Thoracic aorta (tissue), 2 donors: ENCODE measurements around the gene DTWD2. TPM values are rescaled to one million over a fixed set of nuclear protein-coding genes. Genes with fewer than 3 reads are reported as not detected.

Experiments
- ATAC-seq: fragments of 150-250 bp; one replicate; pipeline ENCODE4 v1.8.0; 2017; ENCODE audit warnings: low read depth; ENCODE audit not compliant: insufficient number of reproducible peaks, low FRiP score
- DNase-seq: peaks from one replicate; pipeline ENCODE4 v3.0.0-alpha.2; 2020; ENCODE audit warnings: low spot score
- H3K27ac ChIP-seq, 2 donors: fragments of 200-600 bp; sonication (generic); 1 replicate in 1 of 2; 2 replicates in 1 of 2; pipeline ENCODE4 v1.5.1; 2016; ENCODE audit warnings: mild to moderate bottlenecking in 2 of 2, moderate library complexity in 2 of 2
- H3K27me3 ChIP-seq: fragments of 200-600 bp; sonication (generic); replicated peaks from 2 replicates; pipeline ENCODE4 v1.6.0; 2016; ENCODE audit warnings: mild to moderate bottlenecking; ENCODE audit not compliant: insufficient read depth
- H3K36me3 ChIP-seq: fragments of 200-600 bp; sonication (generic); one replicate; pipeline ENCODE4 v1.5.1; 2016
- H3K4me1 ChIP-seq, 2 donors: fragments of 200-600 bp; sonication (generic); 1 replicate in 1 of 2; 2 replicates in 1 of 2; pipeline versions ENCODE4 v1.5.1 to v1.6.0; 2016; ENCODE audit warnings: low read depth in 2 of 2, mild to moderate bottlenecking in 1 of 2; ENCODE audit not compliant: control insufficient read depth in 1 of 2
- H3K4me3 ChIP-seq: fragments of 200-600 bp; sonication (generic); 2 replicates; pipeline ENCODE4 v1.5.1; 2016; ENCODE audit warnings: mild to moderate bottlenecking
- H3K9me3 ChIP-seq: fragments of 200-600 bp; sonication (generic); 2 replicates; pipeline ENCODE4 v1.5.1; 2016
- total RNA-seq, 2 donors: library from RNA; depleted of rRNA; stranded (reverse); fragments of >200 nt; gene quantifications; one replicate each; pipeline versions ENCODE4 v1.1.0 to v1.2.3, GENCODE V29; 2016
- TF ChIP-seq, protein P1 (sequence below): fragments of 200-600 bp; sonication (generic); IDR thresholded peaks from one replicate; pipeline ENCODE4 v1.5.1; 2019; ENCODE audit warnings: antibody characterized with exemption

DTWD2 gene
- 1 to 10 TPM; 5.0 to 8.7 TPM for total RNA-seq

DNA sequence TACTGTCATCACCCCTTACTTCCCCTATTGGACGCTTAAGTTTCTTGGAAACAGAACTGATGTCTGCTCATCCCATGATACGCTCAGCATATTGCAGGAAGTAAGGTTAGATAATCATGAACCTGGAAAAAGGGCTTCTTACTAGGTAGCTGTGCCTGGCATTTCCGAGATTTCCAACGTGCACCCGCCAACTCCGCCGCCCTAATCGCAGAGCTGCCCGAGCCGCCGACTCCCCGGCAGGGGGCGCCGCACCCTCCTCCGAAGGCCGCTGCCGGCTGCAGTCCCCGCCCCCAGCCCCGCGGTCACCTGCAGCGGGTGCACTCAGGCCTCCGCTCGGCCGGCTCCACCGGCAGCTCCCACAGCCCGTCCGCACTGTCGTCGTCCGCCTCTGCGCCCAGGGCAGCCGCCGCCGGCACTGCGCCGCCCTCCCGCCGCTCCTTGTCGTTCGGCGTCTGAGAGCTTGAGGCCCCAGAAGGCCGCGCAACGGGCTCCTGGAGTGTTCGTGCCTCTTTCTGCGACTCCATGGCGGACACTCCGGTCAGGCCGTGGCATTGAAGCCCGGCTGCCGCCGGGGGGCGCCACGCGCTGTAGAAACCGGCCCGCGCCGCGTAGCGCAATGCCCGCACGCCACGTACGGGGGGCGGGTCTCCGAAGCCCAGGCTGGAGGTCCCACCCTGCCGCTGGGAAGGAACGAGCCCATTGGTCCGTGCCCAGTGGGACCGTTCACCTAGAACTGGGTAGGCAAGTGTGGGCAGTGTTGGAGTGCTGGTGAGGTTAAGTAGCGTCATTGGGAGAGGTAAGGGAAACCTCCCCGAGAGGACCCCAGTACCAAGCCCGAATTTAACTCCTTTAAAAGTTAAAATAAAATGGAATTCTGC, at the start of gene DTWD2:
TSS of gene DTWD2 (minus strand) at position 560 of the 878 bp plus-strand sequence. CDS start at position 524, 36 bp downstream.
- ATAC-seq (peak; percentile 98), DNase-seq (peak; percentile 55)
- Histone ChIP-seq H3K36me3 (no peaks in the 10 kb centered on the region), H3K4me3 (peak within 1 kb of the TSS; percentile 96), H3K4me1 (peaks cover 5 to 14% of the 10 kb centered on the region in 2 donors), H3K27ac (peak within 1 kb of the TSS; percentile 85 to 90), H3K9me3 (no peaks in the 10 kb centered on the region), H3K27me3 (no peaks in the 10 kb centered on the region)
- TF ChIP-seq, protein P1, sequence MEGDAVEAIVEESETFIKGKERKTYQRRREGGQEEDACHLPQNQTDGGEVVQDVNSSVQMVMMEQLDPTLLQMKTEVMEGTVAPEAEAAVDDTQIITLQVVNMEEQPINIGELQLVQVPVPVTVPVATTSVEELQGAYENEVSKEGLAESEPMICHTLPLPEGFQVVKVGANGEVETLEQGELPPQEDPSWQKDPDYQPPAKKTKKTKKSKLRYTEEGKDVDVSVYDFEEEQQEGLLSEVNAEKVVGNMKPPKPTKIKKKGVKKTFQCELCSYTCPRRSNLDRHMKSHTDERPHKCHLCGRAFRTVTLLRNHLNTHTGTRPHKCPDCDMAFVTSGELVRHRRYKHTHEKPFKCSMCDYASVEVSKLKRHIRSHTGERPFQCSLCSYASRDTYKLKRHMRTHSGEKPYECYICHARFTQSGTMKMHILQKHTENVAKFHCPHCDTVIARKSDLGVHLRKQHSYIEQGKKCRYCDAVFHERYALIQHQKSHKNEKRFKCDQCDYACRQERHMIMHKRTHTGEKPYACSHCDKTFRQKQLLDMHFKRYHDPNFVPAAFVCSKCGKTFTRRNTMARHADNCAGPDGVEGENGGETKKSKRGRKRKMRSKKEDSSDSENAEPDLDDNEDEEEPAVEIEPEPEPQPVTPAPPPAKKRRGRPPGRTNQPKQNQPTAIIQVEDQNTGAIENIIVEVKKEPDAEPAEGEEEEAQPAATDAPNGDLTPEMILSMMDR = peak; percentile 85

- TF ChIP-seq, protein P1 = no peak
- H3K27me3 ChIP-seq = no peaks in the 10 kb centered on the region
- no peaks in the 10 kb centered on the region for H3K36me3 ChIP-seq
- H3K4me3 ChIP-seq = no peak overlapping the region
- H3K9me3 ChIP-seq = no peaks in the 10 kb centered on the region
- no peaks in the 10 kb centered on the region for H3K4me1 ChIP-seq
- no peak overlapping the region for H3K27ac ChIP-seq
- ATAC-seq = no peak
- DNase-seq = no peak
Observed at GRCh38 chr5:119037496-119038215, 49.3 kb upstream of the DTWD2 start.

- Histone ChIP-seq H3K9me3 (no peaks in the 10 kb centered on the region), H3K36me3 (no peaks in the 10 kb centered on the region), H3K27me3 (no peaks in the 10 kb centered on the region), H3K4me3 (no peak overlapping the region), H3K27ac (no peak overlapping the region), H3K4me1 (no peaks in the 10 kb centered on the region)
- no peak for ATAC-seq
- DNase-seq = no peak
- TF ChIP-seq, protein P1 = no peak
Observed at GRCh38 chr5:119036101-119036762, 47.9 kb upstream of the DTWD2 start.

DNA sequence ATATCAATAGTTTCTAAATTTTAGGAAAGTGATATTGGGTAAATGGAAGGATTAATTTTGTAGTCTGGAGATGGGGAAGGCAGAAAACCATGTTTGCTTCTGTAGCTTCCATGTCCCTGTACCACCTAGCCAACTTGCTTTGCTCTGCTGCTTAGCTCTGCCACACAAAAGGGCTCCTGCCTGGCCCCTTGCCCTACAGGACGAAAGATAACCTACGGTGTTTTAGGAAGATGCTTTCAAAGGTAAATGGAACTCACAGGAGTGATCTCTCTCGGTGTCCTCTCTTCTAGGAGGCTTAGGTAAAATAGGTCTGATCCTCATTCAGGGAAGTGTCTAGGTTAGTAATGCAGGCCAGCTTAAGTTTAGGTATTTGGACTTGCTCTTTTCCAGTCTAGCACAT, 44.8 kb upstream of the DTWD2 start:
- no peak for ATAC-seq
- Histone ChIP-seq H3K27ac (no peak overlapping the region), H3K4me1 (no peaks in the 10 kb centered on the region), H3K4me3 (no peak overlapping the region), H3K27me3 (no peaks in the 10 kb centered on the region), H3K36me3 (no peaks in the 10 kb centered on the region), H3K9me3 (no peaks in the 10 kb centered on the region)
- TF ChIP-seq, protein P1 = no peak
- no peak for DNase-seq

DNA sequence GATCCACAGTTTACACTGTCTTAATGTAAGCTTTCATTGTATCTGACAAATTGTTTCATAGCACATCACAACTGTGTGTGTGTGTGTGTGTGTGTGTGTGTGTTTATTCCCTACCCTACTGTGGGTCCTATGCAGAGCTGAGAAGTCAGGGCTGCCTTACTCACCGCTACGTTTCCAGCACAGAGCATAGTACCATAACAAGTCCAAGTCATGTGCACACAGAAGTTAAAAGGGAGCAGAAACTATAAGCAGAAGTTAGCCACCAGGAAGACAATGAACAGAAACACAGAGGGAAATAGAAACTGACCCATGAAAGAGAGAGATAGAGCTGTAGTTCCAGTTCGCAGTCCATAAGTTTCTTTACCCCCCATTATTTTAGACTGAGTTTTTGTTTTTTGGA, 44.3 kb upstream of the DTWD2 start:
- Histone ChIP-seq H3K27me3 (no peaks in the 10 kb centered on the region), H3K4me1 (no peaks in the 10 kb centered on the region), H3K9me3 (no peaks in the 10 kb centered on the region), H3K36me3 (no peaks in the 10 kb centered on the region), H3K27ac (no peak overlapping the region), H3K4me3 (no peak overlapping the region)
- DNase-seq = no peak
- TF ChIP-seq, protein P1 = no peak
- ATAC-seq = no peak
